Neural cell (in vitro differentiated cells): ENCODE measurements around the gene IL17RB. TPM values are rescaled to one million over a fixed set of nuclear protein-coding genes. Genes with fewer than 3 reads are reported as not detected.

ENCODE experiments used
- H2AFZ ChIP-seq: fragments of 200-600, 300-800 bp; sonication (generic), shearing (Covaris generic); 2 replicates; pipeline ENCODE4 v1.6.0; 2014; ENCODE audit warnings: low read depth, mild to moderate bottlenecking, antibody characterized with exemption, low read length, moderate library complexity
- H3F3A ChIP-seq: fragments of 200-600 bp; shearing (Covaris generic); 2 replicates; pipeline ENCODE4 v1.6.1; 2016; ENCODE audit warnings: mild to moderate bottlenecking, moderate library complexity, mixed read lengths, antibody characterized with exemption, low read length; ENCODE audit not compliant: insufficient read depth, poor library complexity, severe bottlenecking
- H3K27ac ChIP-seq: fragments of 200-600, 300-800 bp; sonication (generic), shearing (Covaris generic); 2 replicates; pipeline ENCODE4 v1.5.1; 2014; ENCODE audit warnings: mild to moderate bottlenecking, low read length, moderate library complexity
- H3K27me3 ChIP-seq: fragments of 300-800, 200-600 bp; sonication (generic), shearing (Covaris generic); 2 replicates; pipeline ENCODE4 v1.6.0; 2014; ENCODE audit warnings: mild to moderate bottlenecking, low read depth, low read length, moderate library complexity; ENCODE audit not compliant: insufficient read depth
- H3K36me3 ChIP-seq: fragments of 300-800, 200-600 bp; sonication (generic), shearing (Covaris generic); 2 replicates; pipeline ENCODE4 v1.5.1; 2014; ENCODE audit warnings: mild to moderate bottlenecking, antibody characterized with exemption, low read length, moderate library complexity; ENCODE audit not compliant: insufficient read depth
- H3K4me2 ChIP-seq: fragments of 300-800, 200-600 bp; sonication (generic), shearing (Covaris generic); 2 replicates; pipeline ENCODE4 v1.6.0; 2014; ENCODE audit warnings: mild to moderate bottlenecking, low read length
- H3K4me3 ChIP-seq: fragments of 300-800, 200-600 bp; sonication (generic), shearing (Covaris generic); 2 replicates; pipeline ENCODE4 v1.5.1; 2014; ENCODE audit warnings: mild to moderate bottlenecking, low read length, moderate library complexity
- H3K79me2 ChIP-seq: fragments of 200-600 bp; shearing (Covaris generic); replicated peaks from 2 replicates; pipeline ENCODE4 v1.6.0; 2014; ENCODE audit warnings: mild to moderate bottlenecking, low read length, moderate library complexity; ENCODE audit not compliant: insufficient read depth
- H3K9ac ChIP-seq: fragments of 300-800, 200-600 bp; sonication (generic), shearing (Covaris generic); 2 replicates; pipeline ENCODE4 v1.6.1; 2016; ENCODE audit warnings: mild to moderate bottlenecking, low read length, mixed read lengths
- H3K9me2 ChIP-seq: fragments of 200-600 bp; shearing (Covaris generic); 2 replicates; pipeline ENCODE4 v1.6.1; 2016; ENCODE audit warnings: mild to moderate bottlenecking, low read length, mixed read lengths; ENCODE audit not compliant: insufficient read depth
- H3K9me3 ChIP-seq: fragments of 200-600, 300-800 bp; sonication (generic), shearing (Covaris generic); 2 replicates; pipeline ENCODE4 v1.6.1; 2016; ENCODE audit warnings: mild to moderate bottlenecking, mixed run types, low read length, moderate library complexity, mixed read lengths
- H4K20me1 ChIP-seq: fragments of 200-600 bp; shearing (Covaris generic); 2 replicates; pipeline ENCODE4 v1.6.1; 2016; ENCODE audit warnings: mild to moderate bottlenecking, mixed run types; ENCODE audit not compliant: insufficient read depth
- CTCF ChIP-seq: fragments of 450-650 bp; IDR thresholded peaks from 2 replicates; pipeline ENCODE4 v1.5.1; 2014; ENCODE audit warnings: antibody characterized with exemption, mild to moderate bottlenecking, moderate library complexity; ENCODE audit not compliant: poor library complexity, severe bottlenecking
- EP300 ChIP-seq: fragments of 450-650 bp; conservative IDR thresholded peaks from 2 replicates; pipeline ENCODE4 v1.6.1; 2014; ENCODE audit warnings: antibody characterized with exemption, mild to moderate bottlenecking, moderate library complexity; ENCODE audit not compliant: poor library complexity, severe bottlenecking
- EZH2 ChIP-seq: fragments of 200-600, 300-800 bp; shearing (Covaris generic), sonication (generic); IDR thresholded peaks from 2 replicates; pipeline ENCODE4 v1.6.1; 2014; ENCODE audit warnings: antibody characterized with exemption, low read length, borderline replicate concordance, mild to moderate bottlenecking; ENCODE audit not compliant: insufficient read depth, poor library complexity, severe bottlenecking
- MXI1 ChIP-seq: fragments of 450-650 bp; conservative IDR thresholded peaks from 2 replicates; pipeline ENCODE4 v1.6.1; 2014; ENCODE audit warnings: antibody characterized with exemption, mild to moderate bottlenecking; ENCODE audit not compliant: poor library complexity, severe bottlenecking
- POLR2AphosphoS5 ChIP-seq: IDR thresholded peaks from 2 replicates; pipeline ENCODE4 v1.6.1; 2012
- RAD21 ChIP-seq: fragments of 450-650 bp; conservative IDR thresholded peaks from 2 replicates; pipeline ENCODE4 v1.6.1; 2014; ENCODE audit warnings: antibody characterized with exemption, mild to moderate bottlenecking, moderate library complexity
- SMC3 ChIP-seq: fragments of 450-650 bp; conservative IDR thresholded peaks from 2 replicates; pipeline ENCODE4 v1.6.1; 2014; ENCODE audit warnings: antibody characterized with exemption, mild to moderate bottlenecking, moderate library complexity; ENCODE audit not compliant: poor library complexity
- TAF1 ChIP-seq: IDR thresholded peaks from 2 replicates; pipeline ENCODE4 v1.6.1; 2012; ENCODE audit warnings: low read depth
- polyA plus RNA-seq: library from polyadenylated mRNA; depleted of rRNA; stranded (reverse); fragments of >200 nt; gene quantifications from 2 replicates; pipeline ENCODE4 v1.2.3, GENCODE V29; 2014
- TF ChIP-seq, protein P1 (sequence below): IDR thresholded peaks from 2 replicates; pipeline ENCODE4 v1.6.1; 2012; ENCODE audit warnings: borderline replicate concordance

Gene IL17RB
- polyA plus RNA-seq, 1 donor from 2014 or later, result 0.83 TPM

DNA sequence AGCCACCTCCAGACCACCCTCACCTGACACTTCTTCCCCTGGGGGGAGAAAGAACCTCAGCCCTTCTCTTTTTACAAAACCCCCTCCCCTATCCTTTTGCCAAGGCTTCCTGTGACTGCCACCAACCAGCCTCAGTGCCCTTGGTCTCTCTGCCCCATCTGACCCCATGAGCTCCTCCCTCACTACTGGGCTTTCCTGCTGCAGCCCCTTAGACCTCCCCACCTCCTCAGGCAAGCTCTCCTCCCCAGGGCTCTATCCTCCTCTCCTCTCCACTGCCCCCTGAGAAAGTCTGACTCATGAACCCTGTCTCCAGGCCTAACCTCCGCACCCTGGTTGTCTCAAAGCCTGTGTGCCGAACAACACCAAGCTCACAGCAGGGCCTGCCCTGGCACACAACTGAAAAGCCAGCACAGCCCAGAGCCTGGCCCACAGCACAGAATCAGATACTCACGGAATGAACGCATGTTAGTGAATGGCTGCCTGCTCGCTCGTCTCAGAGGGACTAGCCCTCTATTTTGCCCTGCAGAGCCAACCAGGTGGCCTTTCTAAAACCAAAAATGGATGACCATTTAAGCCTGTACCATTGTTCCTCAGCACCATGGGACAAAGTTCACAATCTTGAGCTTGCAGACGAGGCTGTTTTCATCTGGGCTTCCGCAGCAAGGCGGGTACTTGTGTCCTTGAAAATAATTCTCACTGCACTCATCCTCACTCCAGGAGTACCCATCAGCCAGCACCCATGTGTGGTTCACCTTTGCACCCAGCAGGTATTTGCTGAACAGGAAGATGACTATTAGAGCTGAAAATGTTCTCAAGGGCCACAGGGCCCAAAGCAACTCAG is 1.9 kb upstream of the IL17RB start:
- no peak overlapping the region for H3K9ac ChIP-seq

DNA sequence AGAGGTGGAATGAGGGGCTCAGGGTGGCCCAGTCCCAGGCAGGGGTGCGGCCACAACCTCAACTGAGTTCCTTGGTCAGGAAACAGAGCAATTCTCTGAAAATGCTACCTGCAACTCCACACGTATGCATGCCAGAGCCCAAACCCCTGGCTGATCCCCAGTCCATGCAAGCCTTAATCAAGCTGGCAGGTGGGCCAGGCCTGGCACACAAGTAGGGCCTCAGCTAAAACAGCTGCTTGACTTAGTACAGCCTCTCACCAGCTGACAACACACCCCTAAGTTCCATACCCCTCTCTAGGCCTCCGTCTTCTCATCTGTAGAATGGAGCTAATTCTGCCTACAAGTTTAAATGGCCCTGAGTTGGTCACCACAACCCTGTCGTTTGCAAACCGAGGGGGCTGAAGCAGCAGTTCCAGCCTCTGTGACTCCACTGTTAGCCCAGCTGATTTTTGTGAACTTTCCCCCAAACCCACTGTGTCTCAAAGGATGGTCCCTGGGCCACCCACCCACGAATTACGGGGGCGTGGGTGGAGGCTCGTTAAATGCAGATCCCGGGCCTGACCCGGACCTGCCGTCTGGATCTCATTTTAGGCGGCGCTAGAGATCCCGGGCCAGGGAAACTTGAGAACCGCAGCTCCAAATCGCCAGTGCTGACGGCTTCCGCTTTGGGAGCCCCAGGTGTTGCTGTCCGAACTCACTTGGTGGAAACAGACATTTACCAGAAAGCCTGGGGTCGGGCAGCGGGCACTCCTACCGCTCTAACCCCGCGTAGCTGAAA is 1.1 kb upstream of the IL17RB start:
- Histone ChIP-seq H3K9me3 (no peaks in the 10 kb centered on the region), H3K4me3 (peak overlapping the region; percentile 70), H4K20me1 (no peaks in the 10 kb centered on the region), H2AFZ (no peak overlapping the region), H3K4me2 (peak overlapping the region; percentile 51), H3K27me3 (peaks cover 34% of the 10 kb centered on the region), H3K36me3 (no peaks in the 10 kb centered on the region), H3K27ac (no peak overlapping the region), H3K9me2 (no peaks in the 10 kb centered on the region), H3K9ac (peak overlapping the region; percentile 50), H3K79me2 (no peaks in the 10 kb centered on the region), H3F3A (no peaks in the 10 kb centered on the region)
- peak; percentile 31 for TF ChIP-seq CTCF
- TF ChIP-seq, protein P1, sequence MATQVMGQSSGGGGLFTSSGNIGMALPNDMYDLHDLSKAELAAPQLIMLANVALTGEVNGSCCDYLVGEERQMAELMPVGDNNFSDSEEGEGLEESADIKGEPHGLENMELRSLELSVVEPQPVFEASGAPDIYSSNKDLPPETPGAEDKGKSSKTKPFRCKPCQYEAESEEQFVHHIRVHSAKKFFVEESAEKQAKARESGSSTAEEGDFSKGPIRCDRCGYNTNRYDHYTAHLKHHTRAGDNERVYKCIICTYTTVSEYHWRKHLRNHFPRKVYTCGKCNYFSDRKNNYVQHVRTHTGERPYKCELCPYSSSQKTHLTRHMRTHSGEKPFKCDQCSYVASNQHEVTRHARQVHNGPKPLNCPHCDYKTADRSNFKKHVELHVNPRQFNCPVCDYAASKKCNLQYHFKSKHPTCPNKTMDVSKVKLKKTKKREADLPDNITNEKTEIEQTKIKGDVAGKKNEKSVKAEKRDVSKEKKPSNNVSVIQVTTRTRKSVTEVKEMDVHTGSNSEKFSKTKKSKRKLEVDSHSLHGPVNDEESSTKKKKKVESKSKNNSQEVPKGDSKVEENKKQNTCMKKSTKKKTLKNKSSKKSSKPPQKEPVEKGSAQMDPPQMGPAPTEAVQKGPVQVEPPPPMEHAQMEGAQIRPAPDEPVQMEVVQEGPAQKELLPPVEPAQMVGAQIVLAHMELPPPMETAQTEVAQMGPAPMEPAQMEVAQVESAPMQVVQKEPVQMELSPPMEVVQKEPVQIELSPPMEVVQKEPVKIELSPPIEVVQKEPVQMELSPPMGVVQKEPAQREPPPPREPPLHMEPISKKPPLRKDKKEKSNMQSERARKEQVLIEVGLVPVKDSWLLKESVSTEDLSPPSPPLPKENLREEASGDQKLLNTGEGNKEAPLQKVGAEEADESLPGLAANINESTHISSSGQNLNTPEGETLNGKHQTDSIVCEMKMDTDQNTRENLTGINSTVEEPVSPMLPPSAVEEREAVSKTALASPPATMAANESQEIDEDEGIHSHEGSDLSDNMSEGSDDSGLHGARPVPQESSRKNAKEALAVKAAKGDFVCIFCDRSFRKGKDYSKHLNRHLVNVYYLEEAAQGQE, result no peak

More for the DNA sequence above, 1.9 kb upstream of the IL17RB start:
- no peaks in the 10 kb centered on the region for H4K20me1 ChIP-seq
- no peaks in the 10 kb centered on the region for H3K36me3 ChIP-seq
- no peak overlapping the region for H3K4me2 ChIP-seq
- peaks cover 34% of the 10 kb centered on the region for H3K27me3 ChIP-seq
- H2AFZ ChIP-seq, result no peak overlapping the region
- TF ChIP-seq EZH2 (no peak), EP300 (no peak), CTCF (no peak), RAD21 (no peak), TAF1 (no peak), POLR2AphosphoS5 (no peak), SMC3 (no peak), MXI1 (no peak)
- TF ChIP-seq, protein P1, result no peak
- no peaks in the 10 kb centered on the region for H3K9me3 ChIP-seq
- H3K79me2 ChIP-seq, result no peaks in the 10 kb centered on the region
- no peak overlapping the region for H3K27ac ChIP-seq
- no peaks in the 10 kb centered on the region for H3K9me2 ChIP-seq
- no peaks in the 10 kb centered on the region for H3F3A ChIP-seq
- no peak overlapping the region for H3K4me3 ChIP-seq
